Esophagus mucosa (tissue), 1 donor: ENCODE data around the gene RGS9BP. TPM values are rescaled to one million over a fixed set of nuclear protein-coding genes. Genes with fewer than 3 reads are reported as not detected.
"Not testable (repeated sequence)": the region's sequence is repeated elsewhere in the genome, so short reads cannot be mapped to it uniquely, and the experiment has no call there.

Source experiments
- ATAC-seq: fragments of 200-7000 bp; cut with Tn5 transposase; one replicate; pipeline ENCODE4 v1.9.1; 2020
- total RNA-seq: library from RNA; stranded (reverse); gene quantifications from one replicate; pipeline ENCODE4 v1.2.4, GENCODE V29; 2023
- donor health status: DM: yes; HTN: yes; CAD: no.

RGS9BP gene, protein sequence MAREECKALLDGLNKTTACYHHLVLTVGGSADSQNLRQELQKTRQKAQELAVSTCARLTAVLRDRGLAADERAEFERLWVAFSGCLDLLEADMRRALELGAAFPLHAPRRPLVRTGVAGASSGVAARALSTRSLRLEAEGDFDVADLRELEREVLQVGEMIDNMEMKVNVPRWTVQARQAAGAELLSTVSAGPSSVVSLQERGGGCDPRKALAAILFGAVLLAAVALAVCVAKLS
- 0.16 TPM for total RNA-seq

DNA sequence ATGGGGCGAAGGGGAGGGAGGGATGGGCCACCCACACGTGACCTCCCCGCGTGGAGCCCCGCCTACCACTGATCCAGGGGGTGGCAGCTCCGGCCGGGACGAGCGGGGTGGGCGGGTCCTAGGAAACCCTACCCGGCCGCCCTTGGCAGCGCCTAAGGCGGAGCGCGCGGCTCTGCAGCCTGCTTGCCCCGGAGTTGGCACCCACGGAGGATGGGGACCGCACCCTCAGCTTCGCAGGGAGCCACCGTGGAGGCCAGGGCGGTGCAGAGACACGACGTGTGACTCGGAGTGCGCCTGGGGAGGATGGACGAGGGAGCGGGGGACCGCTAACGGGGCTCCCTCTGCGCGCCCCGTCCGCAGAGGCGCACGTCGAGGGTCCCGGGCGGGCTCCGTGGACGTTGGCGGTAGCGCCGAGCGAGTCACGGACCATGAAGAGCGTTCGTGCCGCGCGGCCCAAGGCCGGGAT is at the start of gene RGS9BP:
TSS of gene RGS9BP (plus strand) at position 129 of the 466 bp plus-strand sequence. CDS start 416 bp downstream, outside the sequence.
- peak; percentile 68 for ATAC-seq

DNA sequence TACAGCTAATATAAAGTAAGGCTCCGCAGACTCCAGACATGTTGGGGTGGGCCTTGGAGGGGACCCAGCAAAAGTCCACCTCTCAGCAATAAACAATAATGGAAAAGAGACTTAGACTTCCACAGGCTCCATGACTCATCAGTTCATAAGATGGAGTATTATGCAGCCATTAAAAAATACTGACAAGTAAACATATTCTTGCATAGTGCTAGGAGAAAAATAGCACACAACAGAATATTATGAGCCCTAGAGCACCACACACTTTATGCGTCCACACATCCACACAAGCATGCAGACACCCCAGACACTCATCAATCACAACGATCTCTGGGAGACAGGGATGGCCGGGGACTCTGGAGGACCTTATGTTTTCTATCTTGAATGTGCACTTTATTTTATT is 48.7 kb upstream of the RGS9BP start:
- ATAC-seq, result no peak

DNA sequence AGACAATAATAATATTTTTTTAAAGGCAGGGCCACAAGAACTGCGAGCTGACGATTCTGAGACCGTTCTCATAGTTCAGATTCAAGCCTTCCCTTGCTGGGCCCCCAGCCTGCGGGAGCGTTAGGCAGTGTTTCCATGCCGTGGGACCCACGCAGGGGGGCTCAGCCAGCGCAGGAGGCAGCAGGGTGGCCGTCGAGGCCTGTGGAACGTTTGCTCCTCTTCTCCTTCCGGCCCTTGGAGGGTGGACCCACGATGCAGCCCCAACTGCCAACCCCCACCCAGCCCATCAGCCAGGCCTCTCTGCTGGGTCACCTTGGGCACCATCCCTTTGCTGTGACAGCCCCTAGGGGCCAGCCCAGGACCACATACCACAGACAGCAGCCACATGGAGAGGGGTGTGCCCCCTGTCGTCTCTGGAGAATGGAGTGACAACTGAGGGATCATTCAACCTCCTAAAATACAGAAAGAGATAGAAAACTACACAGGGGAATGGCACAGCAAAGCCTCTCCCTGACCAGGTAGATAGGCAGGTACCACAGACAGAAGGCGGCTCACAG is 47.9 kb upstream of the RGS9BP start:
- no peak for ATAC-seq

DNA sequence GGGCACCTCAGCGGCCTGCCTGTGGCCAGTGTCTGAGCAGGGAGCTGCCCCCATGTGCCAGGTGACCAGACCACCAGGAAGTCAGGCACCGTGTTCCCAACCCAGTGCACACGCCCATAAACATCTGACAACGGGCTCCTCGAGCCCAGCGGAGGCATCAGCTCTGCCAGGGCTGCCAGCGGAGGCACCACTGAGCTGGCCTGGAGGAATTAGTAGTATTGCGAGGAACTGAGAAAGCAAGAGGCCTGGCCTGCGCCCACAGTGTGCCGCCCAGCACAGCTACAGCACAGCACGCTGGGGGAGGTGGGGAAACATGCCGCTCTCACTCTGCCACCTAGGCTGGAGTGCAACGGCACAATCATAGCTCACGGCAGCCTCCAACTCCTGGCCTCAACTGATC is 45.3 kb upstream of the RGS9BP start:
- ATAC-seq, result no peak

DNA sequence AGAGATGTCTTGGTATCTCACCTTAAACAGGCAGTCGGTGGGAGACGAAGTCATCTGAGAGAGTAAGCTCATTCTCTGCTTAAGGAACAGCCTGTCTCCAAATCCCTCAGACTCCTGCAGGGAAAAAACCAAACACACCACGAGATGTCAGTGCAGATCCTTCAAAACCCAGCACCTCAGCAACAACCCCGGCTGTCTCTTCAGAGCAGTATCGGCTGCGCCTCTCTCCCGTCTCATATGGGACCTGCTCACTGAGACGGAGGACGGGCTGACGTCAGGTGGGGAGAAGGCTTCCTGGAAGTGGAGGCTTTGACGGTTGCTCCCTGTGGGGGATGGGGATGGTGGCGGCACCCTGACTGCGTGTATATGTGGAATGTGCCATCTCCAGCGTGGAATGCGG is 44.3 kb upstream of the RGS9BP start:
- no peak for ATAC-seq

DNA sequence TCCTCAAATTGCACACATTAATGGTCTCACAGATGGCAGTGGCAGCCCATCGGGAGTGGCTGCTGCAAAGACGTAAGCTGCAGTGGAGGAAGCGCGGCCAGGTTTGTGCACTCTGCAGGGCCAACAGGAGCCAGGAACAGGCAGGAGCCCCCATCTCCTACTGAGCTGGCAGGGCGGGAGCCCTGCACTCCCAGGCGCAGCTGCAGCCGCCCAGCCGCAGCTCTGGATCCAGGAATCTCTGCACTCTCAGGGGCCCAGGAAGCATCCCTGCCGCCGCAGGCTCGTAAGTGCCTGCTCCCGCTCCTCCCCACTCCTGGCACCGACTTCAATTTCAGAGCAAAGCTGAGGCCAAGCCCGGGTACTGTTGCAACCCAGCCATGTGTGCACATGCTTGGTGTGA is 38.2 kb upstream of the RGS9BP start:
- ATAC-seq, result no peak

DNA sequence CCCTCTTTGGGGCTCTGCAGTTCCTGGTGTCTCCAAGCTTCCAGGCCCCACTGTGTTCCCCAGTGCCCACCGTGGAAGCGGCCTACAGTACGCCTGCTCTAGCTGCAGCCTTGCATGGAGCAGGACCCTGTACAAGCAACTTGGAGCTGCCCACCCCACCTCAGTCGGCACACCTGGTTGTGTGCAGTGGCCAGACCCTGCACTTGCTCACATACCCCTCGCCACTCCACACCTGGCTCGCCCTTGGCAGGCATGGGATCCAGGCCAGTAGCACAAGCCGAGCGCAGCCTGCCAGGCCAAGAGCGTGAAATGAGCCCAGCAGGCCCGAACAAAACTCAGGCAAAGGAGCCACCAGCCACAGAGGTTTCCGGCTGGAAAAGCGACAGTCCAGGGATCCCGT is 37.0 kb upstream of the RGS9BP start:
- ATAC-seq, result no peak

DNA sequence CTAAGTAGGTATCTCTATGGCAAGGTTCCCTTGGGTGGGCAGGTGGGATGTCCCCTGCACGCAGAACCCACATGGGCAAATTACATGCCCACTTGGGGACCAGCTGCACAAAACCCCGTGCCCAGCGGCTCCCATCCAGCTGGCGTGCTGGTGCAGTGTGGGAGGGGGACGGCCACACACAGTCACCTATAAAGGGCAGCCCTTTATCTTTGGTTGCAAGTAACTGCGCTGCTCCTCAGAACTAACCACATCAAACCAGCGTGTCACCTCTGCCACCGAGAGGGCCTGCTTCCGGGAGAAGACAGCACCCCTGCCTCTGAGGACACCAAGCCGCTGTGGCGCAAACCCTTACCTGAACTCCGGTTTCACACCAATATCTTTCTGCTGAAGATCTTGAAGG is 32.9 kb upstream of the RGS9BP start:
- no peak for ATAC-seq

DNA sequence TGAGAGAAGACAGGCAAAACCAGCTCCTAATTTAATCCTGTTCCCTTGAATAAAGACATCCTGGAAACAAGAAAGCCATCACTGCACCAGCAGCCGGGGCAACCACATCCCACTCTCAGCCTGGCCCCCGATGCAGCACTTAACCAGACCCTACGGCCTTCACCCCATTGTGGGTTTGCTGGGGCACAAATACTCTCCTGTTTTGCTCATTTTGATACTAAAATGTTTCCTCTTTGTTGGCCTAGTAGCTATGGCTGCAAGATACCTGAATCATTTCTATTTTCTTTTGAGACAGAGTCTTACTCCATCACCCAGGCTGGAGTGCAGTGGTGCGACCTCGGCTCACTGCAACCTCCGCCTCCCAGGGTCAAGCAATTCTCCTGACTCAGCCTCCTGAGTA is 29.1 kb upstream of the RGS9BP start:
- ATAC-seq, result no peak

DNA sequence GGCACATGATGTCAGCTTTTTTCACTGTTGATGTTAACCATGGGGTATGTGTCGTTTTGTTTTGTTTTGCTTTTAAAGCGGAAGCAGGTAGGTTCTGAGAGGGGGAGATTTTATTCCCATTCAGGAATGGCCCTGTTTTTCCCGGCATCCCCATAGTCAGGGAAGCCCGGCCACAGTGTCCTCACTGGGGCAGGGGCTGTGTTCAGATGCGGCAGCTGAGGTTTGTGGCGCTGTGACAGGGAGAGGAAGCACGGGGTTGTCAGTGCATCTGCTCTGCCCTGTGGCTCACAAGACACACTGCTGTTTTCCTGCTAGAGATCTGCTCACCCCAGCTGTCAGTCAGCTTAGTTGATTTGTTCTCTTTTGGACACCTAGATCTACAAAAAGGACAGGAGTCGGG is 28.3 kb upstream of the RGS9BP start:
- ATAC-seq, result no peak

DNA sequence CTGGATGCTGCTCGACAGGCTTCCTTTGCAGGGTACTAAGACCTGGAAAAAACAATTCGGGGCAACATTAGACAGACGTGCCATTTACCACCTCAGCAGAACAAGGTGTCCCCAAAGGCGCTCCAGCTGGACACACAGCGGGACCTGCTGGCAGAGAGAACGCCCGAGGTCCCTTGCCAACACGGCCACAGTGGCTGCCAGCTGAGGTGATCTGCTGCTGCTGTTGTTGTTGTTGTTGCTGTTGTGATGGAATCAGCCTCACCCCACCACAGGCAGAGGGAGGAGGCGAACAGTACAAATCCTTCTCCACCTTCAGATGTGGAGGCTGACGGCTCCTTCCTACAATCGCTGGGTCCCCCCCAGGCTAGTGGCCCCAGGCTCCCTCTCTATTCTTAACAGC is 25.9 kb upstream of the RGS9BP start:
- no peak for ATAC-seq

DNA sequence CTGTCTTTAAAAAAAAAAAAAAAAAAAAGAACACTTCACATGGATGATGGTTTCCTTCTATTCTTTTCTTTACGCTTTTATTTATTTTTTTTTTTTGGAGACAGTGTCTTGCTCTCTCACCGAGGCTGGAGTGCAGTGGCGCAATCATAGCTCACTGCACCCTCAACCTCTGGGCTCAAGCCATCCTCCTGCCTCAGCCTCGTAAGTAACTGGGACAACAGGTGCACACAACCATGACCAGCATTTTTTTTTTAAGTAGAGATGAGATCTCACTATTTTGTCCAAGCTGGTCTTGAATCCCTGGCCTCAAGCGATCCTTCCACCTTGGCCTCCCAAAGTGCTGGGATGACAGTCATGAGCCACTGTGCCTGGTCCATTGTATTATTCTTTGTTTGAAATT is 25.0 kb upstream of the RGS9BP start:
- no peak for ATAC-seq

DNA sequence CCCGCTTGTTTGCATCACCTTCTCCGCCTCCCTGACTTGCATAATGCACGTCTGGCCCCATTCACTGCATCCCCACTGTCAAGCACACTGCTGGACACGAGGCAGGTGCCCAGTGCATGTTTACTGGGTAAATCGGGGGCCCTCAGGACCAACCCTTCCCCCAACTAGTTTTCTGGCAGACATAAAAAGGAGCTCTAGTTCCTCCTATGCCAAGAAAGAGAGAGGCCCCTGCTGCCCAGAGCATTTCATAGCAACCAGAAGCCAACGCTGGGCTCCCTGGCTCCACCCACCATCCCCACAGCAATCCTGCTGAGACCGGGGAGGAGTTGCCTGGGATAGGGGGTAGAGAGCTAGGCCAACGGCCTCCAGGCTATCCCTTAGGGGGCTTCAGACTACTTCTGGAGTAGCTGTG is 23.9 kb upstream of the RGS9BP start:
- no peak for ATAC-seq

DNA sequence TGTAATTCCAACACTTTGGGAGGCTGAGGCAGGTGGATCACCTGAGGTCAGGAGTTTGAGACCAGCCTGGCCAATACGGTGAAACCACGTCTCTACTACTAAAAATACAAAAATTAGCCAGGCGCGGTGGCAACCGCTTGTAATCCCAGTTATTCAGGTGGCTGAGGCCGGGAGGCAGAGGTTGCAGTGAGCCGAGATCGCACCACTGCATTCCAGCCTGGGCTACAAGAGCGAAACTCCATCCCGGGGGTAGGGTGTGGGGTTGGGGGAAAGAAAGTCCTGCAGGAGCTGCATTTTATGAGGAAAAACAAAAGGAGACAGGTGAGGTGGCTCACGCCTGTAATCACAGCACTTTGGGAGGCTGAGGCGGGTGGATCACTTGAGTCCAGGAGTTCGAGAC is 23.3 kb upstream of the RGS9BP start:
- not testable (repeated sequence) for ATAC-seq

DNA sequence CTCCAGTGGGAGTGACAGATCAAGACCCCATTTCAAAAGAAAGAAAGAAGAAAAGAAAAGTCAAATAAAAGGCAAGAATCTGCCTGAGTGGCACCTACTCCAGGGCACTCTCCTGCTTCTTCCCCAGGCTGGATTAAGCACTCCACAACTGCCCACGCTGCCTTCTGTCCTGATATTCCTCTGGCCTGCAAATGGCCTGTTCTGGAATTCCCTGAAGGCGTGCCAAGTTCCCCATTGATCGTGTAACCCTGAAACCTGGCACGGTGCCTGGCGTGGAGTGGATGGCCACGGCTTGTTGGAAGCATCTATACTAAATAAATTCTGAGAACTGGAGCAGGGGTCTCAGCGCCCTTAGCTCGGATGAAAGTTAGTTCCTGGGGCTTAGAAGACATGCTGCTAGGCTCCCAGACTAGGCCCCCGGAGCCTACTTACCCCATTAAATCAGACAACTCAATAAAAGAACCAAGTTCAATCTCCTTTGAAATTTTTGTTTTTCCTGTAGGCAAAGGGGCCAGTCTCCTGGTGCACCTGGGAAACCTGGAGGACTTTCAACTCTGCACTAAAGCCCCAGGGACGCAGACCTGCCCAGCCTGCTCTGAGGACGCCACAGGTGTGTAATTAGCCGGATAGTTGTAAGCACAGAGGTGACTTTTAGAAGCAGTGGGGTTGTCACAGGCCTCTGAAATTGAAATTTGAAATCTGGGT is 22.6 kb upstream of the RGS9BP start:
- ATAC-seq, result no peak

DNA sequence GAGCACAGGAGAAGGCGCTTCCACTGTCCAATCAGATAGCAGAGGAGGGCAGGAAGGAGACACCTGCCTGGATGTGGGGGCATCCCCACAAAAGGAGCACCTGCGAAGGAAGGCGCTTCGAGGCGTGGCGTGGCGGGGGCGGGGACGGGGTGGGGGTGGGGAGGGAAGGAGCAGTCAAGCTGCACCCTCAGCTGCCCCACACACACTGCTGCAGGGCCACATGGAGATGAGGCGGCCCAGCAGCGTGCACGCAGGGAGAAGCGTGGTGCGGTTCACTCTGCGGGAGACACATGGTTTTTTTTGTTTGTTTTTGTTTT is 22.1 kb upstream of the RGS9BP start:
- ATAC-seq, result no peak

DNA sequence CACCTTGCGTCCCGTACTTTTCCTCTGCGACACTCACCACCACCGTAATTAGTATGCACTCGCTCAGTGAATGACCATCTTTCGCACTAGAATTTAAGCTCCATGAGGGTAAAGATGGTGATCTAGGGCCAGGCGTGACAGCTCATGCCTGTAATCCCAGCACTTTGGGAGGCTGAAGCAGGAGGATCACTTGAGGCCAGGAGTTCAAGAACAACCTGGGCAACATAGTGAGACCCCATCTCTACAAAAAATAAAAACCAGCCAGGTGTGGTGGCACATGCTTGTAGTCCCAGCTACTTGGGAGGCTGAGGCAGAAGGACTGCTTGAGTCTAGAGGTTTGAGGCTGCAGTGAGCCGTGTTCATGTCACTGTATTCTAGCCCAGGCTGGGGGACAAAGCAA is 19.3 kb upstream of the RGS9BP start:
- ATAC-seq, result not testable (repeated sequence)

DNA sequence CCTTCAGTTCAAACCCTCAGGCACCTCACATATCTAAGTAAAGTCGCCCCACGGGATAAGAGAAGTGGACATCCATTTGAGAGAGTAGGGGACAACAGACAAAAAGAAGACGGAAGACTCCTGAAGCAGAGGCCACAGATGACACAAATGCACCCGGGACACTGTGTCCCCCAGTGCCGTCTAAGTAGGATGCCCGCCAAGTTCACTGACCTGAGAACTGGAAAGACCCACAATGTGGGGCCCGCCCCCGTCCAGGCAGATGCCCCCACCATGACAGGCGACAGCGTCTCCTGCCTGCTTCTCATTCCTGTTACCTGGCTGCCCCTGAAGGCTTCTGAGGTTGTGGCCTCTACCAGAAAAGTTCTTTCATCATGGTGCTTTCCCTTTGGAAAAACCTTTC is 17.6 kb upstream of the RGS9BP start:
- ATAC-seq, result no peak

DNA sequence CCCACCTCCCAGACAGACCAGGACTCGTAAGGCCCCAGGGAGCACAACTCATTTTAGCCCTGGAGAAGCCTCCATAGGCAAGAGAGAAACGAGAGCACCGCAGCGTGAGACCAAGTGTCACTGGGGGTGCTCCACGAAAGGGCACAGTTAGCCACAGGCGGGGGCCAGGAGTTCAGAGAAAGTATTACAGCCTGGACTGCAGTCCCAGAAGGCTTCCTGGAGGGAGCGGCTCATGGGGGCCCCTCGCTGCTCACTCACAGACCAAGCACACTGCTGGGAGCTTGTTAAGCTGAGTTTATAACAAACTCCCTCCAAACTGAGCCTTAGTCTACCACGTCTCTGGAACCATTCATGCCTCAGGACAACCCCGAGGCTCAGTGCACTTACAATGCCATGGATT is 17.1 kb upstream of the RGS9BP start:
- ATAC-seq, result no peak

DNA sequence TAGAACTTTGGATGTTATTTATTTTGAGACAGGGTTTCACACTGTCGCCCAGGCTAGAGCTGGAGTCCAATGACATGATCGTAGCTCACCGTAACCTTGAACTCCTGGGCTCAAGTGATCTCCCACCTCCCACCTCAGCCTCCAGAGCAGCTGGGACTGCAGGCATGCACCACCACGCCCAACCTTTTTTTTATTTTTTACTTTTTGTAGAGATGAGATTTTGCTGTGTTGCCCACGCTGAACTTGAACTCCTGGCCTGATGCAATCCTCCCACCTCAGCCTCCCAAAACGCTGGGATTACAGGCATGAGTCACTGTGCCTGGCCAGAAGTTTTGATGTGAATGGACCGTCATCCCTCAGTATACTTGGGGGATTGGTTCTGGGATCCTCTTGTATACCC is 14.3 kb upstream of the RGS9BP start:
- ATAC-seq, result no peak

DNA sequence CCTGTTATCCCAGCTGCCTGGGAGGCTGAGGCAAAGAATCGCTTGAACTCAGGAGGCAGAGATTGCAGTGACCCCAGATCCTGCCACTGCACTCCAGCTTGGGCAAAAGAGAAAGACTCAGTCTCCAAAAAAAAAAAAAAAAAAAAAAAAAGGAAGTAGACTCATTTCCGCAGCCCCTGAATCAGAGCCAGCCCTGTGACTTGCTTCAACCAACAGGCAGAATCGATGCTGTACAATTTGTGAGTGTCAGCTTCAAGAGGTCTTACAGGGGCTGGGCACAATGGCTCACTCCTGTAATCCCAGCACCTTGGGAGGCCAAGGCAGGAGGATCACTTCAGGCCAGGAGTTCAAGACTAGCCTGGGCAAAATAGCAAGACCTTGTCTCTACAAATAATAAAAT is 13.5 kb upstream of the RGS9BP start:
- ATAC-seq, result no peak

DNA sequence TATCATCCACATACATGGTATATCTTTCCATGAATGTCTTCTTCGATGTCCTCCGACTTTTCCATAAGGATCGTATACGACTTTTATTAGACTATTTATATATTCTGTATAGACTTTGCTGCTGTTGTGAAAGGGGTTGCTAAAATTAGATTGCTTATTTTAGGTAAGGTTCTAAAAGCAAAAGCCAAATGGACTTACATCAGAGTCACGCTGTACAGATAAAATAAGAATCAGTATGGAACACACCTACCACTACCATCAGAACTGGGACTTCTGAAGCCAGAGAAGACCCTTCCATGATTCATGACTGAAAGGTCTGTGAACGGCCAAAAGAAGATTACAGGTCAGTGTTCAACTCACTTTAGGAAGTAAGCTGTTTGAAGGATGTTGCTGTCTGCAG is 9.6 kb upstream of the RGS9BP start:
- ATAC-seq, result no peak

DNA sequence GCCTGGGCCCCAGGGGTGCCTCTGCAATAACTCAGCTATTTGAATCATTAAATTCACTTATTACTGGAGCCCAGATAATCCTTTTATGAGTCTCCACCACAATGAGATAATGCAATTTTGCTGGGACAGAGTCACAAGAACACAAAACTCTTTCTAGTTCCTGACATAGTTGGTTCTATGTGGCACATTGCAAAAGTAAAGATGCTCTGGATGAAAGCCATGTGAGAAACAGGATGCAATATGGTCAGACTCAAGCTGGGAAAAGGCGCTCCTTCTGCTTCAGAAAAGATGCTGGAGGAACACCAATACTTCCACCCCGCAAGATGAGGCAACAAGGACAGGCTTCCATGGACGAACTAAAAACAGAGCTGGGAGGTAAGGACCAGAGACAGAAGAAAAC is 6.3 kb upstream of the RGS9BP start:
- ATAC-seq, result no peak

DNA sequence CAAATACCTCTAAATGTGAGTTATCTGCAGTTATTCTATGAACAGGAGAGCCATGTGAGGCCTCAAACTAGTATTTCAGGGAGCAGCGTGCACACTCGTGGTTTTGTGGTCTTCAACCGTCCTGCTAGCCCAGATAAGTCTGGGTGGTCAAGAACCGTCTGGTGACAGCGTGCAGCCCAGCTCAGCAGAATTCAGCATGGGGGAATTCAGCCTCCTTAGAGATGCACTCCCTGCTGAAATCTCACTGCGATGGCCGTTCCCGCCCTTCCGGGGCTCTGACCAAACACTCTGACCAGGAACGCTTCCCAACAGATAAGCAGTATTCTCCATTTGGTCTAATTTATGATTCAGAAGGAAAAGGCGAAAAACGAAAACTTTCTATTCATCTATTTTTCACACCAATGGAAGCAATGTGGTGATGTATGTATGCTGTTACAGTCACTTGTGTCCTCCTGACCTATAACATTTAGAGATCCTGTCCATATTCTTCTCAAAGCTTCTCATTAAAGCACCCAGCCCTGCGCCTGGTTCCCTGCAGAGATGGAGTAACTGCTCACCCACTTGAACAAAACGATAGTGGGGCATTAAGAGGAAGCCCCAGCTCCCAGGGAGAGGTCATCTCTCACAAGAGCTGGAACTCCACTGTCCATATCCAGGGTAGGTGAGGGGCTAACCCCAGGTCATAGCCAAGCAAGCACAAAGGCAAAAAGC is 3.6 kb upstream of the RGS9BP start:
- no peak for ATAC-seq
